Activated naive CD4-positive, alpha-beta T cell treated with anti-CD3 and anti-CD28 coated beads for 36 hours (primary cell): ENCODE results near the gene TBC1D22A. TPM values are rescaled to one million over a fixed set of nuclear protein-coding genes. Genes with fewer than 3 reads are reported as not detected.

Experiments
- CTCF ChIA-PET: fragments of 350-600 bp; sonication (Branson Sonifier 250); formaldehyde crosslinking; loops from one replicate; lab custom pipeline; 2021; ENCODE audit warnings: antibody characterized with exemption; lab: Charles Lee
- DNase-seq: peaks from one replicate; pipeline ENCODE4 v3.0.0-alpha.2; 2020
- H3K27ac Mint-ChIP-seq: one replicate; pipeline ENCODE4 v1.8.0; 2021; ENCODE audit warnings: mild to moderate bottlenecking, mixed read lengths
- H3K27me3 Mint-ChIP-seq: one replicate; pipeline ENCODE4 v1.8.0; 2021; ENCODE audit warnings: low read depth, mixed read lengths
- H3K36me3 Mint-ChIP-seq: one replicate; pipeline ENCODE4 v1.8.0; 2021; ENCODE audit warnings: low read depth, mixed read lengths
- H3K4me1 Mint-ChIP-seq: one replicate; pipeline ENCODE4 v1.8.0; 2021; ENCODE audit warnings: low read depth, mixed read lengths
- H3K4me3 Mint-ChIP-seq: one replicate; pipeline ENCODE4 v1.8.0; 2021; ENCODE audit warnings: mild to moderate bottlenecking, moderate library complexity, mixed read lengths
- H3K9me3 Mint-ChIP-seq: one replicate; pipeline ENCODE4 v1.8.0; 2021; ENCODE audit warnings: mixed read lengths
- intact Hi-C: fragments of 100-400 bp; cut with micrococcal nuclease; formaldehyde crosslinking; loops from one replicate; pipeline ENCODE4 v1.15.1; 2023
- total RNA-seq, 2 experiments: library from RNA; stranded (reverse); gene quantifications; one replicate each; pipeline ENCODE4 v1.2.3, GENCODE V29; 2021

The TBC1D22A gene
- total RNA-seq, 2 experiments from 2014 or later = 20.1 to 21.4 TPM

GRCh38 chr22:46739094-46739870, 23.2 kb upstream of the TBC1D22A start:
- CTCF ChIA-PET = interaction anchor here (1.0 to 3.4 kb wide), 6 partner anchors 10 to 63 kb away, joined by 3 to 23 read pairs (median 8); partner anchors contain the start of gene TBC1D22A
- peak overlapping the region; percentile 83 for H3K4me3 Mint-ChIP-seq
- H3K9me3 Mint-ChIP-seq = peaks cover 10% of the 10 kb centered on the region
- intact Hi-C loops = loop anchor here (1.0 to 5.0 kb wide), 4 partner anchors 23 to 127 kb away; partner anchors contain the start of gene TBC1D22A
- H3K27me3 Mint-ChIP-seq = no peaks in the 10 kb centered on the region
- DNase-seq = peak; percentile 81
- peaks cover 37% of the 10 kb centered on the region for H3K4me1 Mint-ChIP-seq
- H3K27ac Mint-ChIP-seq = peak overlapping the region; percentile 84
- H3K36me3 Mint-ChIP-seq = peaks cover 12% of the 10 kb centered on the region

GRCh38 chr22:46740910-46741780, 21.3 kb upstream of the TBC1D22A start:
- no peak for DNase-seq
- intact Hi-C loops = no loop called here
- H3K27ac Mint-ChIP-seq = peak overlapping the region; percentile 53
- CTCF ChIA-PET = interaction anchor here (1.6 to 3.4 kb wide), 3 partner anchors 17 to 177 kb away, joined by 6 to 23 read pairs (median 6); no protein-coding TSS in a partner anchor
- no peak overlapping the region for H3K4me3 Mint-ChIP-seq
- H3K9me3 Mint-ChIP-seq = peaks cover 10% of the 10 kb centered on the region
- peaks cover 18% of the 10 kb centered on the region for H3K4me1 Mint-ChIP-seq
- peaks cover 6% of the 10 kb centered on the region for H3K36me3 Mint-ChIP-seq
- H3K27me3 Mint-ChIP-seq = no peaks in the 10 kb centered on the region

GRCh38 chr22:46741974-46742519, 20.4 kb upstream of the TBC1D22A start:
- CTCF ChIA-PET = interaction anchor here (0.6 to 1.9 kb wide), 2 partner anchors 24 to 61 kb away, joined by 3 to 6 read pairs; no protein-coding TSS in a partner anchor
- no peak for DNase-seq
- no peak overlapping the region for H3K27ac Mint-ChIP-seq
- H3K4me1 Mint-ChIP-seq = peaks cover 11% of the 10 kb centered on the region
- H3K4me3 Mint-ChIP-seq = no peak overlapping the region
- intact Hi-C loops = no loop called here
- H3K27me3 Mint-ChIP-seq = no peaks in the 10 kb centered on the region
- H3K9me3 Mint-ChIP-seq = peaks cover 10% of the 10 kb centered on the region
- peaks cover 6% of the 10 kb centered on the region for H3K36me3 Mint-ChIP-seq

- CTCF ChIA-PET = interaction anchor here (0.6 to 1.9 kb wide), 3 partner anchors 24 to 60 kb away, joined by 3 to 6 read pairs (median 3); no protein-coding TSS in a partner anchor
- Mint-ChIP-seq H3K4me3 (no peak overlapping the region), H3K27ac (no peak overlapping the region), H3K4me1 (peaks cover 9% of the 10 kb centered on the region), H3K9me3 (peaks cover 10% of the 10 kb centered on the region), H3K36me3 (peaks cover 4% of the 10 kb centered on the region), H3K27me3 (no peaks in the 10 kb centered on the region)
- no peak for DNase-seq
- intact Hi-C loops = no loop called here
Measured at GRCh38 chr22:46742576-46743221, 19.8 kb upstream of the TBC1D22A start.

GRCh38 chr22:46744581-46744980, 17.9 kb upstream of the TBC1D22A start:
- H3K27ac Mint-ChIP-seq = no peak overlapping the region
- CTCF ChIA-PET = interaction anchor here (0.8 kb wide), 1 partner anchor 181 kb away, joined by 3 read pairs; no protein-coding TSS in a partner anchor
- H3K4me3 Mint-ChIP-seq = no peak overlapping the region
- H3K4me1 Mint-ChIP-seq = peaks cover 10% of the 10 kb centered on the region
- intact Hi-C loops = no loop called here
- H3K36me3 Mint-ChIP-seq = peaks cover 4% of the 10 kb centered on the region
- no peaks in the 10 kb centered on the region for H3K27me3 Mint-ChIP-seq
- peaks cover 10% of the 10 kb centered on the region for H3K9me3 Mint-ChIP-seq
- no peak for DNase-seq

GRCh38 chr22:46746192-46746591, 16.3 kb upstream of the TBC1D22A start:
- no peak for DNase-seq
- H3K4me3 Mint-ChIP-seq = no peak overlapping the region
- intact Hi-C loops = no loop called here
- peaks cover 4% of the 10 kb centered on the region for H3K36me3 Mint-ChIP-seq
- peaks cover 10% of the 10 kb centered on the region for H3K9me3 Mint-ChIP-seq
- no peaks in the 10 kb centered on the region for H3K27me3 Mint-ChIP-seq
- H3K27ac Mint-ChIP-seq = no peak overlapping the region
- H3K4me1 Mint-ChIP-seq = peaks cover 21% of the 10 kb centered on the region
- CTCF ChIA-PET = no interaction called here

- H3K27me3 Mint-ChIP-seq = no peaks in the 10 kb centered on the region
- no peak for DNase-seq
- H3K4me3 Mint-ChIP-seq = no peak overlapping the region
- CTCF ChIA-PET = no interaction called here
- intact Hi-C loops = no loop called here
- H3K36me3 Mint-ChIP-seq = peaks cover 4% of the 10 kb centered on the region
- H3K9me3 Mint-ChIP-seq = peaks cover 10% of the 10 kb centered on the region
- peaks cover 21% of the 10 kb centered on the region for H3K4me1 Mint-ChIP-seq
- no peak overlapping the region for H3K27ac Mint-ChIP-seq
Measured at GRCh38 chr22:46746620-46747019, 15.8 kb upstream of the TBC1D22A start.

- CTCF ChIA-PET = no interaction called here
- H3K27me3 Mint-ChIP-seq = no peaks in the 10 kb centered on the region
- intact Hi-C loops = no loop called here
- H3K4me3 Mint-ChIP-seq = no peak overlapping the region
- H3K4me1 Mint-ChIP-seq = peaks cover 21% of the 10 kb centered on the region
- H3K9me3 Mint-ChIP-seq = peaks cover 8% of the 10 kb centered on the region
- no peak overlapping the region for H3K27ac Mint-ChIP-seq
- DNase-seq = no peak
- H3K36me3 Mint-ChIP-seq = peaks cover 4% of the 10 kb centered on the region
Measured at GRCh38 chr22:46747646-46748045, 14.8 kb upstream of the TBC1D22A start.

GRCh38 chr22:46748206-46748907, 14.1 kb upstream of the TBC1D22A start:
- no peak overlapping the region for H3K27ac Mint-ChIP-seq
- CTCF ChIA-PET = interaction anchor here (1.3 to 2.7 kb wide), 4 partner anchors 9 to 55 kb away, joined by 3 to 28 read pairs (median 11); partner anchors contain the start of gene CERK
- H3K9me3 Mint-ChIP-seq = peaks cover under 1% of the 10 kb centered on the region
- no peak overlapping the region for H3K4me3 Mint-ChIP-seq
- H3K27me3 Mint-ChIP-seq = no peaks in the 10 kb centered on the region
- intact Hi-C loops = no loop called here
- H3K36me3 Mint-ChIP-seq = no peaks in the 10 kb centered on the region
- DNase-seq = no peak
- H3K4me1 Mint-ChIP-seq = peaks cover 21% of the 10 kb centered on the region

- DNase-seq = peak; percentile 65
- Mint-ChIP-seq H3K27ac (peak overlapping the region; percentile 32), H3K4me3 (peak overlapping the region; percentile 48), H3K4me1 (peaks cover 22% of the 10 kb centered on the region), H3K9me3 (no peaks in the 10 kb centered on the region), H3K36me3 (no peaks in the 10 kb centered on the region), H3K27me3 (no peaks in the 10 kb centered on the region)
- intact Hi-C loops = no loop called here
- CTCF ChIA-PET = interaction anchor here (1.3 to 2.7 kb wide), 4 partner anchors 10 to 55 kb away, joined by 3 to 28 read pairs (median 11); partner anchors contain the start of gene CERK
Measured at GRCh38 chr22:46748908-46749675, 13.4 kb upstream of the TBC1D22A start.
